ENCODE results near the gene NFIB.

DNA sequence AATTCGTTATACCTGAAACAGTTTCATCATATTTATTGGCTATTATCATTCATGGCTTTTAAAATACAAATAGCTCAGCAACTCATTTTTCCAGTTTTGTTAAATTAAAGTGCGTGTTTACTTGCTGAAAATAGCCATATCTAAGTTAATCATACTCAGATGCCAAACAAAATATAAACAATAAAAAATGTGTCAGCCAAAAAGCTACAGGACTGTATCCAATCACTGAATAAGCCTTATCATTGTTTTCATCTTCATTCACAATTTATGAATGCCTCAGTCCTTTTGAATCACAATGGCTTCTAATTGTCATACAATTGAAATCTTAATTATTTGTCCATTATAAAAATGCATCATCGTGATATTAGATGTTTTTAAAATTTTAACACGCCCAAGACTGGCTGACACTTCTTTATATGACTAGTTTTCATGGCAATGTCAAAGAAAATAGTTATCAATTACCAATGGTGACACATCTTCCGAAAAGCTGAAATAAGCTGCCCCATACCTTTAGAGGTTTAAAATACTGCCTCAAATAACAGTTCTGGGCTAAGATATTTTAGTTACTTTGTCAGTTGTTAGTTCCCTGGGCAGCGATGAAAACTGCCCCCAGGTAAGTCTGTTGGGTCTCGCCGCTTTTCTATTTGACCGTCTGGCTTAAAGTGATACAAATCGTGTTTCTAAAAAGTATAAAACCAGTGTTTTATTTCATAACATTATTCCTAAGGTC, 1.8 kb downstream of the NFIB start:
- TF ChIP-seq, protein P1, sequence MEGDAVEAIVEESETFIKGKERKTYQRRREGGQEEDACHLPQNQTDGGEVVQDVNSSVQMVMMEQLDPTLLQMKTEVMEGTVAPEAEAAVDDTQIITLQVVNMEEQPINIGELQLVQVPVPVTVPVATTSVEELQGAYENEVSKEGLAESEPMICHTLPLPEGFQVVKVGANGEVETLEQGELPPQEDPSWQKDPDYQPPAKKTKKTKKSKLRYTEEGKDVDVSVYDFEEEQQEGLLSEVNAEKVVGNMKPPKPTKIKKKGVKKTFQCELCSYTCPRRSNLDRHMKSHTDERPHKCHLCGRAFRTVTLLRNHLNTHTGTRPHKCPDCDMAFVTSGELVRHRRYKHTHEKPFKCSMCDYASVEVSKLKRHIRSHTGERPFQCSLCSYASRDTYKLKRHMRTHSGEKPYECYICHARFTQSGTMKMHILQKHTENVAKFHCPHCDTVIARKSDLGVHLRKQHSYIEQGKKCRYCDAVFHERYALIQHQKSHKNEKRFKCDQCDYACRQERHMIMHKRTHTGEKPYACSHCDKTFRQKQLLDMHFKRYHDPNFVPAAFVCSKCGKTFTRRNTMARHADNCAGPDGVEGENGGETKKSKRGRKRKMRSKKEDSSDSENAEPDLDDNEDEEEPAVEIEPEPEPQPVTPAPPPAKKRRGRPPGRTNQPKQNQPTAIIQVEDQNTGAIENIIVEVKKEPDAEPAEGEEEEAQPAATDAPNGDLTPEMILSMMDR (optimal IDR thresholded peaks at IDR 0.05 in 1 of 3, IDR thresholded peaks at IDR 0.05 in 1 of 3, conservative IDR thresholded peaks at IDR 0.05 in 1 of 3; ENCODE audit: extremely low read depth in 1 of 3, insufficient read depth in 2 of 3, low read length in 3 of 3) = no peak
- TF ChIP-seq EZH2 (IDR thresholded peaks at IDR 0.05; ENCODE audit: low read length) = no peak

Measured in keratinocyte (primary cell).